Memory B cell (primary cell): ENCODE data around the gene KRTAP10-6.

Experiments used
- ATAC-seq: fragments of 150-1000 bp; cut with Tn5 transposase; 2 replicates; pipeline ENCODE4 v1.10.0; 2021; ENCODE audit warnings: low read depth, mild to moderate bottlenecking, moderate library complexity
- DNase-seq, 2 donors: peaks; one replicate each; pipeline ENCODE4 v3.0.0; 2022; ENCODE audit warnings: low spot score in 2 of 2
- H3K27ac Mint-ChIP-seq: one replicate; pipeline ENCODE4 v1.8.0; 2022; ENCODE audit warnings: mild to moderate bottlenecking, moderate library complexity, mixed read lengths
- H3K27me3 Mint-ChIP-seq: one replicate; pipeline ENCODE4 v1.8.0; 2022; ENCODE audit warnings: mixed read lengths
- H3K36me3 Mint-ChIP-seq: one replicate; pipeline ENCODE4 v1.8.0; 2022; ENCODE audit warnings: mild to moderate bottlenecking, mixed read lengths
- H3K4me1 Mint-ChIP-seq: one replicate; pipeline ENCODE4 v1.8.0; 2022; ENCODE audit warnings: mixed read lengths
- H3K4me3 Mint-ChIP-seq: one replicate; pipeline ENCODE4 v1.8.0; 2022; ENCODE audit warnings: mild to moderate bottlenecking, moderate library complexity, mixed read lengths
- H3K9me3 Mint-ChIP-seq: one replicate; pipeline ENCODE4 v1.8.0; 2022; ENCODE audit warnings: mixed read lengths

KRTAP10-6 gene

GRCh38 chr21:44626673-44627143, 34.4 kb upstream of the KRTAP10-6 start, which contains the start of gene KRTAP10-9:
KRTAP10-9 (plus strand) TSS chr21:44627093; CDS start chr21:44627172, 79 bp downstream.
- H3K27ac Mint-ChIP-seq, result no peak within 1 kb of the TSS
- H3K9me3 Mint-ChIP-seq, result peaks cover 34% of the 10 kb centered on the region

GRCh38 chr21:44626262-44626661, 34.0 kb upstream of the KRTAP10-6 start:
- no peak for DNase-seq
- Mint-ChIP-seq H3K27ac (no peak overlapping the region), H3K9me3 (peaks cover 31% of the 10 kb centered on the region), H3K27me3 (peaks cover 15% of the 10 kb centered on the region), H3K36me3 (peaks cover 12% of the 10 kb centered on the region), H3K4me1 (peaks cover 7% of the 10 kb centered on the region), H3K4me3 (no peak overlapping the region)
- ATAC-seq, result no peak

More at GRCh38 chr21:44626673-44627143, 34.4 kb upstream of the KRTAP10-6 start, which contains the start of gene KRTAP10-9:
- ATAC-seq (no peak), DNase-seq (no peak)
- H3K36me3 Mint-ChIP-seq, result peaks cover 12% of the 10 kb centered on the region
- H3K27me3 Mint-ChIP-seq, result peaks cover 15% of the 10 kb centered on the region
- H3K4me1 Mint-ChIP-seq, result peaks cover 7% of the 10 kb centered on the region
- no peak within 1 kb of the TSS for H3K4me3 Mint-ChIP-seq

- Mint-ChIP-seq H3K27me3 (peaks cover 15% of the 10 kb centered on the region), H3K36me3 (peaks cover 10% of the 10 kb centered on the region), H3K9me3 (peaks cover 28% of the 10 kb centered on the region), H3K4me3 (no peak overlapping the region), H3K4me1 (peaks cover 7% of the 10 kb centered on the region), H3K27ac (no peak overlapping the region)
- DNase-seq (no peak), ATAC-seq (no peak)
Measured at GRCh38 chr21:44625756-44626155, 33.5 kb upstream of the KRTAP10-6 start.

- Mint-ChIP-seq H3K4me3 (no peak overlapping the region), H3K27me3 (peaks cover 15% of the 10 kb centered on the region), H3K9me3 (peaks cover 32% of the 10 kb centered on the region), H3K27ac (no peak overlapping the region), H3K4me1 (peaks cover 7% of the 10 kb centered on the region), H3K36me3 (peaks cover 20% of the 10 kb centered on the region)
- ATAC-seq (no peak), DNase-seq (no peak)
Measured at GRCh38 chr21:44623575-44623974, 31.3 kb upstream of the KRTAP10-6 start.

- Mint-ChIP-seq H3K36me3 (peaks cover 20% of the 10 kb centered on the region), H3K4me1 (peaks cover 9% of the 10 kb centered on the region), H3K27ac (no peak overlapping the region), H3K27me3 (peaks cover 10% of the 10 kb centered on the region), H3K4me3 (no peak overlapping the region), H3K9me3 (peaks cover 32% of the 10 kb centered on the region)
- no peak for DNase-seq
- no peak for ATAC-seq
Measured at GRCh38 chr21:44619886-44620285, 27.6 kb upstream of the KRTAP10-6 start.

GRCh38 chr21:44618909-44619308, 26.6 kb upstream of the KRTAP10-6 start:
- Mint-ChIP-seq H3K36me3 (peaks cover 16% of the 10 kb centered on the region), H3K4me1 (peaks cover 9% of the 10 kb centered on the region), H3K9me3 (peaks cover 25% of the 10 kb centered on the region), H3K27ac (peak overlapping the region; percentile 45), H3K4me3 (peak overlapping the region; percentile 7), H3K27me3 (peaks cover 10% of the 10 kb centered on the region)
- ATAC-seq (peak; percentile 83), DNase-seq (no peak)

- Mint-ChIP-seq H3K27ac (peak overlapping the region; percentile 45), H3K36me3 (peaks cover 15% of the 10 kb centered on the region), H3K4me3 (no peak overlapping the region), H3K9me3 (peaks cover 21% of the 10 kb centered on the region), H3K27me3 (peaks cover 13% of the 10 kb centered on the region), H3K4me1 (peaks cover 9% of the 10 kb centered on the region)
- DNase-seq, result no peak
- ATAC-seq, result no peak
Measured at GRCh38 chr21:44618504-44618903, 26.2 kb upstream of the KRTAP10-6 start.

- no peak overlapping the region for H3K4me3 Mint-ChIP-seq
- H3K4me1 Mint-ChIP-seq, result peaks cover 9% of the 10 kb centered on the region
- peaks cover 14% of the 10 kb centered on the region for H3K27me3 Mint-ChIP-seq
- DNase-seq (no peak), ATAC-seq (no peak)
- peaks cover 16% of the 10 kb centered on the region for H3K9me3 Mint-ChIP-seq
- peaks cover 19% of the 10 kb centered on the region for H3K36me3 Mint-ChIP-seq
- H3K27ac Mint-ChIP-seq, result no peak overlapping the region
Measured at GRCh38 chr21:44617071-44617501, 24.8 kb upstream of the KRTAP10-6 start.

- Mint-ChIP-seq H3K4me1 (peaks cover 9% of the 10 kb centered on the region), H3K27me3 (peaks cover 14% of the 10 kb centered on the region), H3K9me3 (peaks cover 16% of the 10 kb centered on the region), H3K27ac (no peak overlapping the region), H3K4me3 (no peak overlapping the region), H3K36me3 (peaks cover 19% of the 10 kb centered on the region)
- ATAC-seq, result no peak
- DNase-seq, result no peak
Measured at GRCh38 chr21:44616591-44616926, 24.3 kb upstream of the KRTAP10-6 start.

- Mint-ChIP-seq H3K9me3 (peaks cover 16% of the 10 kb centered on the region), H3K27me3 (peaks cover 14% of the 10 kb centered on the region), H3K4me3 (no peak overlapping the region), H3K36me3 (peaks cover 19% of the 10 kb centered on the region), H3K27ac (no peak overlapping the region), H3K4me1 (peaks cover 9% of the 10 kb centered on the region)
- DNase-seq, result no peak
- no peak for ATAC-seq
Measured at GRCh38 chr21:44615911-44616590, 23.7 kb upstream of the KRTAP10-6 start.

- H3K27me3 Mint-ChIP-seq, result peaks cover 14% of the 10 kb centered on the region
- DNase-seq, result no peak
- peaks cover 9% of the 10 kb centered on the region for H3K4me1 Mint-ChIP-seq
- H3K4me3 Mint-ChIP-seq, result no peak overlapping the region
- H3K36me3 Mint-ChIP-seq, result peaks cover 14% of the 10 kb centered on the region
- no peak for ATAC-seq
- H3K27ac Mint-ChIP-seq, result no peak overlapping the region
- H3K9me3 Mint-ChIP-seq, result peaks cover 13% of the 10 kb centered on the region
Measured at GRCh38 chr21:44615466-44615865, 23.2 kb upstream of the KRTAP10-6 start.

GRCh38 chr21:44614961-44615391, 22.7 kb upstream of the KRTAP10-6 start:
- H3K27ac Mint-ChIP-seq, result no peak overlapping the region
- ATAC-seq, result no peak

GRCh38 chr21:44614161-44614631, 21.9 kb upstream of the KRTAP10-6 start:
- Mint-ChIP-seq H3K4me3 (no peak overlapping the region), H3K36me3 (peaks cover 6% of the 10 kb centered on the region), H3K27me3 (peaks cover 14% of the 10 kb centered on the region), H3K4me1 (peaks cover 8% of the 10 kb centered on the region), H3K27ac (no peak overlapping the region), H3K9me3 (peaks cover 10% of the 10 kb centered on the region)
- ATAC-seq (no peak), DNase-seq (no peak)

More at GRCh38 chr21:44614961-44615391, 22.7 kb upstream of the KRTAP10-6 start:
- DNase-seq, result no peak
- H3K27me3 Mint-ChIP-seq, result peaks cover 14% of the 10 kb centered on the region
- peaks cover 11% of the 10 kb centered on the region for H3K9me3 Mint-ChIP-seq
- peaks cover 9% of the 10 kb centered on the region for H3K4me1 Mint-ChIP-seq
- no peak overlapping the region for H3K4me3 Mint-ChIP-seq
- H3K36me3 Mint-ChIP-seq, result peaks cover 13% of the 10 kb centered on the region

GRCh38 chr21:44613386-44614155, 21.3 kb upstream of the KRTAP10-6 start:
- Mint-ChIP-seq H3K27ac (no peak overlapping the region), H3K4me3 (no peak overlapping the region), H3K27me3 (peaks cover 15% of the 10 kb centered on the region), H3K4me1 (peaks cover 2% of the 10 kb centered on the region), H3K9me3 (peaks cover 15% of the 10 kb centered on the region), H3K36me3 (peaks cover 9% of the 10 kb centered on the region)
- ATAC-seq (no peak), DNase-seq (peak in 1 of 2 donors; percentile 8)
